Ovary (tissue), 9 donors: ENCODE data around the gene SOAT2. TPM values are rescaled to one million over a fixed set of nuclear protein-coding genes. Genes with fewer than 3 reads are reported as not detected.

Source experiments
- DNase-seq, 5 donors: peaks; one replicate each; pipeline ENCODE4 v3.0.0-alpha.2; 2019 to 2020
- H3K27ac ChIP-seq, 2 donors: fragments of 200-600 bp; one replicate each; pipeline versions ENCODE4 v1.5.1 to v1.8.0; 2019 to 2022
- H3K27me3 ChIP-seq: fragments of 200-600 bp; one replicate; pipeline ENCODE4 v1.8.0; 2022
- H3K36me3 ChIP-seq: fragments of 200-600 bp; sonication (generic); one replicate; pipeline ENCODE4 v1.5.1; 2019
- H3K4me1 ChIP-seq: one replicate; pipeline ENCODE4 v1.8.1; 2013; ENCODE audit warnings: mild to moderate bottlenecking, moderate library complexity; ENCODE audit not compliant: insufficient read depth
- H3K4me3 ChIP-seq: fragments of 200-600 bp; sonication (generic); one replicate; pipeline ENCODE4 v1.5.1; 2017
- H3K9me3 ChIP-seq, 2 donors: fragments of 200-600 bp in 1 of 2; sonication (generic) in 1 of 2; one replicate each; pipeline versions ENCODE4 v1.5.1 to v1.8.1; 2013 to 2019; ENCODE audit warnings: mild to moderate bottlenecking in 1 of 2, moderate library complexity in 1 of 2
- CTCF ChIP-seq, 3 donors: fragments of 450-650 bp in 2 of 3; fragments of 200-600 bp in 1 of 3; IDR thresholded peaks; one replicate each; pipeline versions ENCODE4 v1.5.1 to v1.8.0; 2016 to 2022; ENCODE audit warnings: antibody characterized with exemption in 3 of 3, mild to moderate bottlenecking in 1 of 3
- EP300 ChIP-seq: sonication (generic); formaldehyde crosslinking; IDR thresholded peaks from one replicate; pipeline ENCODE4 v1.6.1; 2017; ENCODE audit warnings: antibody characterized with exemption
- POLR2A ChIP-seq: fragments of 450-650 bp; IDR thresholded peaks from one replicate; pipeline ENCODE4 v1.6.1; 2017; ENCODE audit warnings: antibody characterized with exemption, mild to moderate bottlenecking, moderate library complexity
- WGBS, 3 donors: extraction: QIAGEN DNeasy Blood & Tissue Kit in 1 of 3; methylation state at CpG; one replicate each; pipeline versions ENCODE4 v1.1.5 to v1.1.7; 2013 to 2017; 5-methylcytosine and 5-hydroxymethylcytosine counted together
- intact Hi-C, 4 donors: fragments of 100-400 bp; cut with DNase I; formaldehyde crosslinking; loops; one replicate each; pipeline versions ENCODE4 v1.11.0 to v1.15.1; 2022 to 2023
- polyA plus RNA-seq, 2 donors: library from polyadenylated mRNA; stranded (reverse); fragments of 200-250 nt in 1 of 2; fragments of 350-450 nt in 1 of 2; fragmentation: Illumina TruSeq in 1 of 2; extraction: RNeasy Lipid Tissue Mini Kit (QIAGEN cat#74804) in 1 of 2; gene quantifications; one replicate each; pipeline ENCODE4 v1.2.3, GENCODE V29; 2013 to 2014
- total RNA-seq, 7 donors: library from RNA; depleted of rRNA in 2 of 7; stranded (reverse); fragments of >200 nt in 2 of 7; fragmentation: NEBNext Ultra II Directional in 3 of 7; extraction: Animal tissue kit (Norgen Biotek cat#: 25700) in 3 of 7; gene quantifications; one replicate each; pipeline versions ENCODE4 v1.1.0 to v1.2.4, GENCODE V29; 2016 to 2023
- donor health status: DM: no; HTN: no; CAD: no; lungs with moderate emphysema.
- donor health status: DM: no; HTN: no; CAD: no.
- donor health status: Bipolar disorder and iron deficiency.
- donor health status: DM: yes; HTN: yes; CAD: no.
- donor health status: DM: no; HTN: no; CAD: no.
- donor health status: DM: yes; HTN: yes; CAD: no.

The SOAT2 gene
- total and polyA plus RNA-seq, 9 donors = 0.07 to 0.72 (median 0.28) TPM; not detected in 4

GRCh38 chr12:53113136-53113705 is 9.9 kb downstream of the SOAT2 start:
- Histone ChIP-seq H3K36me3 (no peaks in the 10 kb centered on the region), H3K27ac (no peak overlapping the region), H3K27me3 (no peaks in the 10 kb centered on the region), H3K4me1 (no peaks in the 10 kb centered on the region), H3K9me3 (no peaks in the 10 kb centered on the region), H3K4me3 (no peak overlapping the region)
- intact Hi-C loops = no loop called here
- DNase-seq = no peak
- TF ChIP-seq CTCF (IDR thresholded peaks at IDR 0.05) (no peak), EP300 (no peak), POLR2A (no peak)
- 78 to 81% (median 78%) methylated on average over 12 of the region's 12 CpGs for WGBS, 3 donors

GRCh38 chr12:53113951-53114350 is 10.7 kb downstream of the SOAT2 start:
- no peak for TF ChIP-seq POLR2A
- TF ChIP-seq EP300 = no peak
- TF ChIP-seq CTCF (IDR thresholded peaks at IDR 0.05) = no peak
- H3K36me3 ChIP-seq = no peaks in the 10 kb centered on the region
- DNase-seq = no peak
- no peaks in the 10 kb centered on the region for H3K27me3 ChIP-seq
- intact Hi-C loops = no loop called here
- H3K4me3 ChIP-seq = no peak overlapping the region
- H3K4me1 ChIP-seq = no peaks in the 10 kb centered on the region
- no peak overlapping the region for H3K27ac ChIP-seq
- H3K9me3 ChIP-seq = no peaks in the 10 kb centered on the region

GRCh38 chr12:53115112-53115890 is 12.0 kb downstream of the SOAT2 start:
- H3K27me3 ChIP-seq = no peaks in the 10 kb centered on the region
- H3K9me3 ChIP-seq = no peaks in the 10 kb centered on the region
- H3K36me3 ChIP-seq = no peaks in the 10 kb centered on the region
- DNase-seq = no peak
- no peak overlapping the region for H3K4me3 ChIP-seq
- no peak overlapping the region for H3K27ac ChIP-seq
- H3K4me1 ChIP-seq = no peaks in the 10 kb centered on the region
- WGBS, 3 donors = 84 to 88% (median 88%) methylated on average over 33 of the region's 33 CpGs
- TF ChIP-seq EP300 (no peak), POLR2A (no peak), CTCF (IDR thresholded peaks at IDR 0.05) (no peak)
- intact Hi-C loops = no loop called here

- WGBS, 3 donors = 84 to 89% (median 89%) methylated on average over 8 of the region's 8 CpGs
- no peaks in the 10 kb centered on the region for H3K4me1 ChIP-seq
- H3K9me3 ChIP-seq = no peaks in the 10 kb centered on the region
- no peak overlapping the region for H3K4me3 ChIP-seq
- no peak for DNase-seq
- TF ChIP-seq POLR2A (no peak), CTCF (IDR thresholded peaks at IDR 0.05) (no peak), EP300 (no peak)
- H3K27ac ChIP-seq = no peak overlapping the region
- intact Hi-C loops = no loop called here
- H3K36me3 ChIP-seq = no peaks in the 10 kb centered on the region
- no peaks in the 10 kb centered on the region for H3K27me3 ChIP-seq
Observed at GRCh38 chr12:53115891-53116648, 12.8 kb downstream of the SOAT2 start.
